BE2C (cell line): ENCODE measurements around the gene ATXN10.

Experiments
- DNase-seq: peaks from one replicate; pipeline ENCODE4 v3.0.0-alpha.2; 2020
- H3K27me3 ChIP-seq: fragments of 250-450 bp; sonication (Bioruptor Pico); 2 replicates; pipeline ENCODE4 v1.5.1; 2020; ENCODE audit warnings: mild to moderate bottlenecking
- H3K36me3 ChIP-seq: fragments of 250-450 bp; sonication (Bioruptor Pico); 2 replicates; pipeline ENCODE4 v1.5.1; 2020; ENCODE audit warnings: mild to moderate bottlenecking
- H3K4me1 ChIP-seq: fragments of 250-450 bp; sonication (Bioruptor Pico); 2 replicates; pipeline ENCODE4 v1.5.1; 2020
- H3K4me3 ChIP-seq: 2 replicates; pipeline ENCODE4 v1.5.1; 2011; ENCODE audit warnings: low read depth, low read length
- H3K9me3 ChIP-seq: fragments of 250-450 bp; sonication (Bioruptor Pico); 2 replicates; pipeline ENCODE4 v1.5.1; 2020
- TF ChIP-seq, protein P1 (sequence below): IDR thresholded peaks from 2 replicates; pipeline ENCODE4 v1.5.1; 2012; ENCODE audit warnings: mild to moderate bottlenecking, low read depth, low read length

The ATXN10 gene

DNA sequence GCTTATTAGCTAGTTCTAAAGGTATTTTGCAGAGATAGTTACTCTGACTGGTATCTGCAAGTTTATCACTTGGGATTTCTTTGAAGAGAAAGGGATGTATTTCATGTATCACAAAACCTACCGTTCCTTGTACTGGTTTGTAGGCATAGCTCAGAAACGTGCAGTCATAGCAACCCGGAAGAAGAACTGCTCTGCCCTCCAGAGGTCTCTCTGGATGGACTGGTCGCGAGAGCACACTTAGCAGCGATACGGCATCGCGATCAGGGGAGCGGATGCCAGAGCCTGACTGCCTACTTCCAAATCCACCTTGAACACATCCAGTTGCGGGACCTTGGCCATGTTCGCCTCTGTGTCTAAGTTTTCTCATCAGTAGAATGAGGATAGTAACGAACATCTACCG, 162.0 kb downstream of the ATXN10 start:
- H3K36me3 ChIP-seq, result peaks cover 22% of the 10 kb centered on the region

GRCh38 chr22:45834241-45834640, 162.6 kb downstream of the ATXN10 start:
- Histone ChIP-seq H3K4me1 (no peaks in the 10 kb centered on the region), H3K4me3 (no peak overlapping the region), H3K9me3 (no peaks in the 10 kb centered on the region), H3K27me3 (no peaks in the 10 kb centered on the region), H3K36me3 (peaks cover 16% of the 10 kb centered on the region)
- TF ChIP-seq, protein P1, sequence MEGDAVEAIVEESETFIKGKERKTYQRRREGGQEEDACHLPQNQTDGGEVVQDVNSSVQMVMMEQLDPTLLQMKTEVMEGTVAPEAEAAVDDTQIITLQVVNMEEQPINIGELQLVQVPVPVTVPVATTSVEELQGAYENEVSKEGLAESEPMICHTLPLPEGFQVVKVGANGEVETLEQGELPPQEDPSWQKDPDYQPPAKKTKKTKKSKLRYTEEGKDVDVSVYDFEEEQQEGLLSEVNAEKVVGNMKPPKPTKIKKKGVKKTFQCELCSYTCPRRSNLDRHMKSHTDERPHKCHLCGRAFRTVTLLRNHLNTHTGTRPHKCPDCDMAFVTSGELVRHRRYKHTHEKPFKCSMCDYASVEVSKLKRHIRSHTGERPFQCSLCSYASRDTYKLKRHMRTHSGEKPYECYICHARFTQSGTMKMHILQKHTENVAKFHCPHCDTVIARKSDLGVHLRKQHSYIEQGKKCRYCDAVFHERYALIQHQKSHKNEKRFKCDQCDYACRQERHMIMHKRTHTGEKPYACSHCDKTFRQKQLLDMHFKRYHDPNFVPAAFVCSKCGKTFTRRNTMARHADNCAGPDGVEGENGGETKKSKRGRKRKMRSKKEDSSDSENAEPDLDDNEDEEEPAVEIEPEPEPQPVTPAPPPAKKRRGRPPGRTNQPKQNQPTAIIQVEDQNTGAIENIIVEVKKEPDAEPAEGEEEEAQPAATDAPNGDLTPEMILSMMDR, result no peak
- no peak for DNase-seq

More for the DNA sequence above, 162.0 kb downstream of the ATXN10 start:
- H3K9me3 ChIP-seq, result no peaks in the 10 kb centered on the region
- H3K4me1 ChIP-seq, result no peaks in the 10 kb centered on the region
- no peaks in the 10 kb centered on the region for H3K27me3 ChIP-seq
- no peak for DNase-seq
- H3K4me3 ChIP-seq, result no peak overlapping the region
- TF ChIP-seq, protein P1, result no peak

- Histone ChIP-seq H3K36me3 (peaks cover 19% of the 10 kb centered on the region), H3K9me3 (no peaks in the 10 kb centered on the region), H3K4me3 (no peak overlapping the region), H3K4me1 (no peaks in the 10 kb centered on the region), H3K27me3 (no peaks in the 10 kb centered on the region)
- DNase-seq, result no peak
- TF ChIP-seq, protein P1, result no peak
Observed at GRCh38 chr22:45834795-45835194, 163.2 kb downstream of the ATXN10 start.

DNA sequence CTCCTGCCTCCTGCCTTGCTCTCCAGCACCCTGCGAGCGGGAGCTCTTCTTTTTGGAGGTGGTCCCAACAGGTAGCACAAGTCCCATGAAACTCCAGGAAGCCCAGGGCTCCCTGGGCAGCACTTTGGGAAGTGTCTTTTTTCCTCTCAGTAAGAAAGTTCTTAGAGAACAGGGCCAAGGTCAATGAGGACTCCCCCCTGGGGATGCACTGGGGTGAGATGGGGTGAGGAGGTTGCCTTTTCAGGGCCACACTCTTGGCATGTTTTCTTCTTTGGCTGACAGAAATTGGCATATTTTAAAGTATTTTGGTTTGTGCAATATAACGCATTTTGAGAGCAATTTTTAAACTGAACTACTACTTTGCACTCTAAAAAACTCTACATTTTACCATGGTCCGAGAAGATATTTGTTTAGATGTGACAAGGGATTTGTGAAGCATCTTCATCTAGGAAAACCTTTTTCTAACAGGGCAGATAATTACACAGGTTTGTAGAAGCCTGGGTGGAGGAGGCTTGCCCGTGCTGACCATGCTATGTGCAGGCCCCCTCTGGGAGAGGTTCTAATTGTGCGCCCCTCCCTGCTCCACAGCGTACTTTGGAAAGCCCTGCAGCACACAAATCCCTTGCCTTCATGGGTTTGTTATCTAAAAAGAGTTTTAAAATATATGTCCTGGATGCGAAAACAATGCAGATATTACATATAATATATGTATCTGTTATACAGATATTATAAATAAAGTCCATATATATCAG, 165.0 kb downstream of the ATXN10 start:
- H3K9me3 ChIP-seq, result no peaks in the 10 kb centered on the region

DNA sequence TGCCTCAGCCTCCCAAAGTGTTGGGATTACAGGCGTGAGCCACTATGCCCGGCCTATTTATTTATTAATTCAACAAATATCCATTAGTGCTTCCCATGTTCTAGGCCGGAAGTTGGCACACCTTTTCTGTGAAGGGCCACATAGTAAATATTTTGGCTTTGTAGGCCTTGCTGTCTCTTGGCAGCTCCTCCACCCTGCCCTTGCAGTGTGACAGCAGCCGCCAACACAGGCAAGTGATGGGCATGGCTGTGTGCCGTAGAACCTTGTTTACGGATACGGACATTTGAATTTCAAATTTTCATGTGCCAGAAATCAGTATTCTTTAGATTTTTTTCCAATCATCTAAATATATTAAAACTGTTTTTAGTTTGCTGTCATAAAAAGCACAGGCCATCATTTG, 165.9 kb downstream of the ATXN10 start:
- H3K9me3 ChIP-seq, result no peaks in the 10 kb centered on the region
- TF ChIP-seq, protein P1, result no peak
- H3K4me1 ChIP-seq, result no peaks in the 10 kb centered on the region; the same call in 1 of the 2 replicates
- H3K36me3 ChIP-seq, result peaks cover 26% of the 10 kb centered on the region
- no peaks in the 10 kb centered on the region for H3K27me3 ChIP-seq
- DNase-seq, result no peak
- H3K4me3 ChIP-seq, result no peak overlapping the region

More for the DNA sequence above, 165.0 kb downstream of the ATXN10 start:
- H3K4me1 ChIP-seq, result no peaks in the 10 kb centered on the region; the same call in 1 of the 2 replicates
- DNase-seq, result no peak
- peaks cover 23% of the 10 kb centered on the region for H3K36me3 ChIP-seq
- H3K4me3 ChIP-seq, result no peak overlapping the region
- H3K27me3 ChIP-seq, result no peaks in the 10 kb centered on the region
- TF ChIP-seq, protein P1, result no peak

DNA sequence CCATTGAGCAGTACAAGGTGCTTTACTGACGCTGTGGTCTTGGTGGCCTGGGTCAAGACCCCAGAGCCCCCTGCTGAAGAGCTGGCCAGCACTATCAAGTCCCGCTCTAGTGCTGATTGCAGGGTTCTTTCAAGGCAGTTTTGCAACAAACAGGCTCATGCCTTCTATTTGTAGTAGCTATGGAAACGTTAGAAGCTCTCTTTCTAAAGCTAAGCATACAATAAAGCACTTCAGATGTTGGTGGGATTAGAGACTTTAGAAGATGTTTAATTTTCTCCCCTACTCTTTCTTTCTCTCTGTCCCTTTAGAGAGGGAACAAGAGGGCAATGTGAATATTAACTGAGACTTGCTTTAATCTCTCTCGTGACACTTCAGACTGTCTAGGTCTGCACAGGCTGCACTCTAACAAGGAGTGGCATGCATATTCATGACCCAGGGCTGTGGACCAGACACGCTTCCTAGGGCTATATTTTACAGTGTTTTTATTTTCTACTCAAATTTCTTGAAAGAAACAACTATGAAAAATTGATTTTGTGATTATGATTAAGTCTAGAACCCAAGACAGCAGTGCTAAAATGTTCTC, 166.8 kb downstream of the ATXN10 start:
- no peak for DNase-seq
- no peak overlapping the region for H3K4me3 ChIP-seq
- H3K9me3 ChIP-seq, result no peaks in the 10 kb centered on the region
- H3K27me3 ChIP-seq, result no peaks in the 10 kb centered on the region
- TF ChIP-seq, protein P1, result no peak
- peaks cover 28% of the 10 kb centered on the region for H3K36me3 ChIP-seq
- H3K4me1 ChIP-seq, result no peaks in the 10 kb centered on the region; the same call in 1 of the 2 replicates
